Activated B cell treated with CpG ODN at 0.5 μM for 24 hours (primary cell): ENCODE data around the gene R3HCC1L. TPM values are rescaled to one million over a fixed set of nuclear protein-coding genes. Genes with fewer than 3 reads are reported as not detected.

Experiments
- ATAC-seq: fragments of 200-7000 bp; cut with Tn5 transposase; one replicate; pipeline ENCODE4 v1.10.0; 2021; ENCODE audit warnings: low read depth, mild to moderate bottlenecking, moderate library complexity
- CTCF ChIA-PET: fragments of 350-600 bp; sonication (Branson Sonifier 250); formaldehyde crosslinking; loops from one replicate; lab custom pipeline; 2021; ENCODE audit warnings: antibody characterized with exemption; lab: Charles Lee
- POLR2A ChIA-PET: fragments of 350-600 bp; sonication (Branson Sonifier 250); formaldehyde crosslinking; loops from one replicate; lab custom pipeline; 2021; ENCODE audit warnings: antibody characterized with exemption; lab: Charles Lee
- DNase-seq: peaks from one replicate; pipeline ENCODE4 v3.0.0; 2022
- H3K27ac Mint-ChIP-seq: one replicate; pipeline ENCODE4 v1.8.0; 2020; ENCODE audit warnings: mixed read lengths
- H3K27me3 Mint-ChIP-seq: one replicate; pipeline ENCODE4 v1.8.0; 2021; ENCODE audit warnings: mixed read lengths
- H3K36me3 Mint-ChIP-seq: one replicate; pipeline ENCODE4 v1.8.0; 2021; ENCODE audit warnings: low read depth, mixed read lengths
- H3K4me1 Mint-ChIP-seq: one replicate; pipeline ENCODE4 v1.8.0; 2021; ENCODE audit warnings: mixed read lengths
- H3K4me3 Mint-ChIP-seq: one replicate; pipeline ENCODE4 v1.8.0; 2020; ENCODE audit warnings: mild to moderate bottlenecking, mixed read lengths
- H3K9me3 Mint-ChIP-seq: one replicate; pipeline ENCODE4 v1.8.0; 2020; ENCODE audit warnings: mixed read lengths
- CTCF ChIP-seq: fragments of 200-600 bp; IDR thresholded peaks from one replicate; pipeline ENCODE4 v1.8.0; 2022; ENCODE audit warnings: antibody characterized with exemption, mild to moderate bottlenecking
- intact Hi-C: fragments of 100-400 bp; cut with micrococcal nuclease; formaldehyde crosslinking; loops from one replicate; pipeline ENCODE4 v1.15.1; 2024
- total RNA-seq: library from RNA; stranded (reverse); gene quantifications from 2 replicates; pipeline ENCODE4 v1.2.3, GENCODE V29; 2022

Gene R3HCC1L
- total RNA-seq, 1 donor from 2014 or later = 24.4 TPM

DNA sequence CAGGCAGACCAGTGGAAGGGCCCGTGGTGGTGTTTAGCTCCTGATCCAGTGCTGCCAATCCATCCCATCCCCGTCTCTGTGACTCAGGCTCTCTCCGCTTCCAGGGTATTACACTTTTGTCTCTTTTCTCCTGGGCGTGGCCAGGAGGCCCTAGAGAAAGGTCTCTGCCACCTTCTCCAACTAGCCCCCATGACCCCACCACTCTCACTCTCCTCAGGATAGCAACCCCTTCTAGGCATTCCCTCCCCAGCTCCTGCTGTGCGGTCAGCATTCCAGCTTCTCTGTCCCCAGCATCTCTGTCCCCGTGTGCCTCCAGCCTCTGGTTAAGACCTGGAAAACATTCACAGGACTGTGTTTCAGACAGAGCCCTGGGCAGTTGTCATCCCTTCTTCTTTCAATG is 36.2 kb upstream of the R3HCC1L start:
- Mint-ChIP-seq H3K27ac (no peak overlapping the region), H3K36me3 (no peaks in the 10 kb centered on the region), H3K9me3 (no peaks in the 10 kb centered on the region), H3K4me3 (no peak overlapping the region), H3K4me1 (no peaks in the 10 kb centered on the region), H3K27me3 (no peaks in the 10 kb centered on the region)
- no peak for TF ChIP-seq CTCF
- CTCF ChIA-PET = no interaction called here
- intact Hi-C loops = no loop called here
- ATAC-seq (no peak), DNase-seq (no peak)
- POLR2A ChIA-PET = no interaction called here

- Mint-ChIP-seq H3K4me3 (no peak overlapping the region), H3K36me3 (no peaks in the 10 kb centered on the region), H3K9me3 (no peaks in the 10 kb centered on the region), H3K27me3 (peaks cover 3% of the 10 kb centered on the region), H3K27ac (no peak overlapping the region), H3K4me1 (no peaks in the 10 kb centered on the region)
- no peak for TF ChIP-seq CTCF
- no peak for ATAC-seq
- ChIA-PET POLR2A (no interaction called here), CTCF (no interaction called here)
- intact Hi-C loops = no loop called here
- DNase-seq = no peak
Measured at GRCh38 chr10:98100476-98100875, 34.0 kb upstream of the R3HCC1L start.

DNA sequence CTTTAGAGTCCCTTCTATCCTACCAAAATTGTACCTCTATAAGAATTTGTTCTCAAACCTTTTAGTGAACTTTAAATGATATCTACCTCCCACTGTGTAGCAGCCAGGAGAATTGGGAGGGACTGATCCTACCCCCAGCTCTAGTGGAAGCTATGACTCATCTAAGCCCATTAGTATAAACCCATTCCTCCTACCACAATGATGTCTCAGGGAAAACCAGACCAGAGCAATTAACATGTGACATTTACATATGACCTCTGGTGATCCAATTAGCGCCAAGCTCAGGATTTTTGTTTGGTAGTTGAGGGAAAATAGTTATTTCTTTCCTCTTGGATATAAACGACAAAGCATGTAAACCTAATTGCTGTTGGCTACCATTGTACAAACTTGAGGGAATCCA is 33.1 kb upstream of the R3HCC1L start:
- no peak for TF ChIP-seq CTCF
- ChIA-PET CTCF (no interaction called here), POLR2A (no interaction called here)
- H3K27ac Mint-ChIP-seq = no peak overlapping the region
- H3K4me3 Mint-ChIP-seq = no peak overlapping the region
- H3K36me3 Mint-ChIP-seq = no peaks in the 10 kb centered on the region
- H3K4me1 Mint-ChIP-seq = no peaks in the 10 kb centered on the region
- no peaks in the 10 kb centered on the region for H3K9me3 Mint-ChIP-seq
- ATAC-seq = no peak
- intact Hi-C loops = no loop called here
- peaks cover 3% of the 10 kb centered on the region for H3K27me3 Mint-ChIP-seq
- DNase-seq = no peak

- Mint-ChIP-seq H3K36me3 (no peaks in the 10 kb centered on the region), H3K4me1 (no peaks in the 10 kb centered on the region), H3K4me3 (no peak overlapping the region), H3K9me3 (no peaks in the 10 kb centered on the region), H3K27me3 (peaks cover 11% of the 10 kb centered on the region), H3K27ac (no peak overlapping the region)
- CTCF ChIA-PET = no interaction called here
- DNase-seq (no peak), ATAC-seq (no peak)
- no peak for TF ChIP-seq CTCF
- POLR2A ChIA-PET = no interaction called here
- intact Hi-C loops = no loop called here
Measured at GRCh38 chr10:98104125-98104524, 30.3 kb upstream of the R3HCC1L start.

- ATAC-seq (no peak), DNase-seq (no peak)
- Mint-ChIP-seq H3K9me3 (no peaks in the 10 kb centered on the region), H3K4me1 (no peaks in the 10 kb centered on the region), H3K36me3 (no peaks in the 10 kb centered on the region), H3K4me3 (no peak overlapping the region), H3K27ac (no peak overlapping the region), H3K27me3 (peaks cover 23% of the 10 kb centered on the region)
- ChIA-PET POLR2A (no interaction called here), CTCF (no interaction called here)
- no peak for TF ChIP-seq CTCF
- intact Hi-C loops = no loop called here
Measured at GRCh38 chr10:98106531-98106930, 27.9 kb upstream of the R3HCC1L start.
